Retinal pigment epithelial cell (primary cell): ENCODE measurements around the gene WHRN.

Source experiments
- DNase-seq: peaks from one replicate; pipeline ENCODE4 v3.0.0-alpha.2; 2010; ENCODE audit warnings: low read depth
- H3K4me3 ChIP-seq: 2 replicates; pipeline ENCODE4 v1.5.1; 2011; ENCODE audit warnings: mild to moderate bottlenecking, low read length, control low read depth, moderate library complexity
- CTCF ChIP-seq: conservative IDR thresholded peaks from 2 replicates; pipeline ENCODE4 v1.5.1; 2011; ENCODE audit warnings: low read depth, low read length, control low read depth, inconsistent platforms

WHRN gene

GRCh38 chr9:114429488-114429887 lies 75.8 kb downstream of the WHRN start:
- TF ChIP-seq CTCF: no peak
- no peak overlapping the region for H3K4me3 ChIP-seq
- no peak for DNase-seq

- DNase-seq: no peak
- TF ChIP-seq CTCF: no peak
Measured at GRCh38 chr9:114428466-114428865, 76.8 kb downstream of the WHRN start.

GRCh38 chr9:114427644-114428043 lies 77.6 kb downstream of the WHRN start:
- no peak overlapping the region for H3K4me3 ChIP-seq
- DNase-seq: no peak
- TF ChIP-seq CTCF: no peak

More at GRCh38 chr9:114428466-114428865, 76.8 kb downstream of the WHRN start:
- no peak overlapping the region for H3K4me3 ChIP-seq

GRCh38 chr9:114426046-114426948 lies 79.0 kb downstream of the WHRN start:
- no peak for TF ChIP-seq CTCF
- no peak overlapping the region for H3K4me3 ChIP-seq
- no peak for DNase-seq

GRCh38 chr9:114425126-114425525 lies 80.1 kb downstream of the WHRN start:
- H3K4me3 ChIP-seq: no peak overlapping the region
- no peak for TF ChIP-seq CTCF
- DNase-seq: no peak

GRCh38 chr9:114424126-114424525 lies 81.1 kb downstream of the WHRN start:
- H3K4me3 ChIP-seq: no peak overlapping the region
- no peak for TF ChIP-seq CTCF
- DNase-seq: no peak

GRCh38 chr9:114423181-114423580 lies 82.1 kb downstream of the WHRN start:
- no peak for DNase-seq
- TF ChIP-seq CTCF: no peak
- no peak overlapping the region for H3K4me3 ChIP-seq
